ENCODE data around the gene CSF2RB.

DNA sequence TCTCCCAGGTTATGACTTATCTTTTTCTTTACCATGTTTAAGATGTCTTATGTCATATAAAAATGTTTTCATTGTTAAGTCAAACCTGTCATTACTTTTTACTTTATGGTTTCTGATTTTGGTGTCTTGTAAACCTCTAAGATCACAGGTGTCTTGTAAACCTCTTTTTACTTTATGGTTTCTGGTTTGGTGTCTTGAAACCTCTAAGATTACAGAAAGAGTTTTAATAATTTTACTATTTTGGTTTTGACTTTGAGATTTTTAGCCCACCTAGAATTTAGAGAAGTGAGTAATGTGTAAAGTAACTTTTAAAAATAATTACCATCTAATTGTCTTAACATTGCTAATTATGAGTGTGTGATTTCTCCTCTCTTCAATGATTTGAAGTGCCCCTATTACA is 2.6 kb downstream of the CSF2RB start:
- TF ChIP-seq YY1 (IDR thresholded peaks at IDR 0.05; ENCODE audit: low read depth), result no peak
- TF ChIP-seq, protein P1, sequence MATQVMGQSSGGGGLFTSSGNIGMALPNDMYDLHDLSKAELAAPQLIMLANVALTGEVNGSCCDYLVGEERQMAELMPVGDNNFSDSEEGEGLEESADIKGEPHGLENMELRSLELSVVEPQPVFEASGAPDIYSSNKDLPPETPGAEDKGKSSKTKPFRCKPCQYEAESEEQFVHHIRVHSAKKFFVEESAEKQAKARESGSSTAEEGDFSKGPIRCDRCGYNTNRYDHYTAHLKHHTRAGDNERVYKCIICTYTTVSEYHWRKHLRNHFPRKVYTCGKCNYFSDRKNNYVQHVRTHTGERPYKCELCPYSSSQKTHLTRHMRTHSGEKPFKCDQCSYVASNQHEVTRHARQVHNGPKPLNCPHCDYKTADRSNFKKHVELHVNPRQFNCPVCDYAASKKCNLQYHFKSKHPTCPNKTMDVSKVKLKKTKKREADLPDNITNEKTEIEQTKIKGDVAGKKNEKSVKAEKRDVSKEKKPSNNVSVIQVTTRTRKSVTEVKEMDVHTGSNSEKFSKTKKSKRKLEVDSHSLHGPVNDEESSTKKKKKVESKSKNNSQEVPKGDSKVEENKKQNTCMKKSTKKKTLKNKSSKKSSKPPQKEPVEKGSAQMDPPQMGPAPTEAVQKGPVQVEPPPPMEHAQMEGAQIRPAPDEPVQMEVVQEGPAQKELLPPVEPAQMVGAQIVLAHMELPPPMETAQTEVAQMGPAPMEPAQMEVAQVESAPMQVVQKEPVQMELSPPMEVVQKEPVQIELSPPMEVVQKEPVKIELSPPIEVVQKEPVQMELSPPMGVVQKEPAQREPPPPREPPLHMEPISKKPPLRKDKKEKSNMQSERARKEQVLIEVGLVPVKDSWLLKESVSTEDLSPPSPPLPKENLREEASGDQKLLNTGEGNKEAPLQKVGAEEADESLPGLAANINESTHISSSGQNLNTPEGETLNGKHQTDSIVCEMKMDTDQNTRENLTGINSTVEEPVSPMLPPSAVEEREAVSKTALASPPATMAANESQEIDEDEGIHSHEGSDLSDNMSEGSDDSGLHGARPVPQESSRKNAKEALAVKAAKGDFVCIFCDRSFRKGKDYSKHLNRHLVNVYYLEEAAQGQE (IDR thresholded peaks at IDR 0.05; ENCODE audit: low read depth), result no peak
- no peak for TF ChIP-seq NFIC (IDR thresholded peaks at IDR 0.05)
- TF ChIP-seq EP300 (IDR thresholded peaks at IDR 0.05; ENCODE audit: borderline replicate concordance), result no peak
- no peak for TF ChIP-seq FOXM1 (IDR thresholded peaks at IDR 0.05; ENCODE audit: borderline replicate concordance, low read depth)
- TF ChIP-seq CREB1 (IDR thresholded peaks at IDR 0.05; ENCODE audit: low read depth), result no peak
- no peak for TF ChIP-seq TEAD4 (IDR thresholded peaks at IDR 0.05)
- TF ChIP-seq TCF12 (IDR thresholded peaks at IDR 0.05; ENCODE audit: low read depth), result no peak
